Pulmonary artery endothelial cell (primary cell): Measurements from ENCODE around the gene SMIM23. TPM values are rescaled to one million over a fixed set of nuclear protein-coding genes. Genes with fewer than 3 reads are reported as not detected.

ENCODE experiments used
- DNase-seq: peaks from one replicate; pipeline ENCODE4 v3.0.0-alpha.2; 2011; ENCODE audit warnings: low read depth, low spot score
- total RNA-seq: library from RNA; depleted of rRNA; stranded (reverse); fragments of >200 nt; gene quantifications from 2 replicates; pipeline ENCODE4 v1.2.3, GENCODE V29; 2014

SMIM23 gene
- total RNA-seq = not detected in 2 replicates

DNA sequence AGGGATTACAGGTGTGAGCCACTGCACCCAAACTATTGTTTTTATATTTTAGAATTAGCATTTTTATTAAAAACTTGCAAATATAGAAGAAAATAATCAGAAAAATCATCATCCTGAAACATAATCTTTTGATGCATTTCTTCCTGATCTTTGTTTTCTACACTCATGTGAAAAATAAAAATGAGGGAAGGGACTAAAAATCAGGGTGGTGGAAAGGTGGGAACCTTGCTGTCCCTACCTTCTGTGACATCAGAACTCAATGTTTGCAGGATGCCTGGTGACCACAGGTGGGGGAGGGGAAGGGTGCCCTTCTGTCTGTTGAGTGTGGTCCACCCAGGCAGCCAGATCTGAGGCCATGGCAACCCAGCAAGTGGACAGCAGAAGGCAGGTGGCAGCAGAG, at the start of gene SMIM23:
TSS of gene SMIM23 (plus strand) at position 301 of the 400 bp plus-strand sequence. CDS start at position 356, 55 bp downstream.
- no peak for DNase-seq

DNA sequence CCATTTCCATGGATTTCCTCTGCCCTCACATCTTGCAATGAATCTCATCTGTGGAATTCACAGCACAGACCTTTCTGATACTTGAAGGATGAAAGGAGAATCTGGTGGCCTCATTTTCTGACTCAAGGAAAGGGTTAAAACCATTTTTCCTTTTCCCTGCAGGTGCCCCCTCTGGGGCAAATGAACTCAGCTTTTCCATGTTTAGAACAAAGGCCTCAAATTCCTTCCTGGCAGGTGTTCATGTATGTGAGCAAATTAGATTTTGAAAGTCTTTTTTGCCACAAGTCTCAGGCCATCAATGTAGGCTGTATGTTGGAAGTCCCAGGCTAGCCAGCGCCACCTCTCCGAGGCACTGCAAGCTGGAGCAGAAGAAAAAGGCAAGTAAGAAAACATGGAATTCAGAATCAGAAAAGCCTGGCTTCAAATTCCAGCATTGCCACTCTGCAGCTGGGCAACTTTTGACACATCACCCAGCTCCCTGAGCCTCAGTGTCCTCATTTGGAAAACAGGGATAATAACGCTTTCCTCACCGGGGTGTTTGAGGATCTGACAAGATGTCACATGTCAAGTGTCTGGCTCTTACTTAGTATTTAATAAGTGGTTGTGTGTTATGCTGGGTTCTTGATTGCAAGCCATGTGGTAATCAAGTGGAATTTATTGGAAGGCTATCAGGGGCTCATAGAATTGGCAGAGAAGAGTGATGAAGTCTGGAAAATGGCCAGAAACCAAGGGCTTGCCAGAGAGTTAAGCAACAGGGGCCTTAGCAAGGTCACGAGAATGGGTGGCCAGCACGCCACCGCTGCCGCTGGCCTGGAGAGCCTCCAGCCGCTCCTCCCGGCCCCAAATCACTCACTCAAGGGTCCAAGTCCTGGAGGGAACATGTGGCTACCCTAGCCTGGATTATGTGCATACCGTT, 48.4 kb upstream of the SMIM23 start:
- no peak for DNase-seq

DNA sequence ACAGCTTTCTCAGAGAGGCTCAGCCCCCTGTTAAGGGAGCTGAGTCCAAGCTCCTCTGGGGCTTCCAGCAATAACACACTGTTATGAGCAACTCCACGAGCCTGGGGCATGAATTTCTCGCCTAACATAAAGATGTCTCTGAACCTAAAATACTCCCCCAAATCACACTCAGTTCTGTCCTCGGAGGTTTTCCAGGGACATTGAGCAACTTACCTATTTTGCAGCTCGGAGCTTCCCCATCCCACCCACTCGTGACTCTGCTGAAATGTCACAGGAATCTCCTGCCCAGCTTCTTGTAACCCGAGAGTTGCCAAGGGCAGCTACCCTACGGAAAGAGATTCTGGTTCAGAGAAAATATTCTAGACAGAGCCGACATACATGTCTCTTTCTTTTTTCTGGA, 47.1 kb upstream of the SMIM23 start:
- no peak for DNase-seq

DNA sequence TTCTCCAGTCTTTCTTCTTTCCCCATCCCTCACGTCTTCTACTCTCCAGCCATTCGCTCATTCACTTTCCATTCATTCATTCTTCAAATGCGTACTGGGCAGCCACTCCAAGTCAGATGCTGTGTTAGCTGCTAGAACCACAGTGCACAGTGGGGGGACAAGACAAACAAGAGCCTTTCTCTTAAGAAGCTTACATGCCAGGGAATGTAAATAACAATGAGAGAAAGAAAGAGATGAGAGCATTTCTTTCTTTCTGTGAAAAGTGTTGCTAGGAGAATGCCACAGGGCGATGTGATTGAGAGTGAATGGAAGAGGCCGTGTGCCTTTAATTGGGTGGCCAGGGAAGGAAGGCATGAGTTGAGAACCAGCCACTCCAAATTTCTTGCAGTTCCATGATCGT, 46.3 kb upstream of the SMIM23 start:
- no peak for DNase-seq

DNA sequence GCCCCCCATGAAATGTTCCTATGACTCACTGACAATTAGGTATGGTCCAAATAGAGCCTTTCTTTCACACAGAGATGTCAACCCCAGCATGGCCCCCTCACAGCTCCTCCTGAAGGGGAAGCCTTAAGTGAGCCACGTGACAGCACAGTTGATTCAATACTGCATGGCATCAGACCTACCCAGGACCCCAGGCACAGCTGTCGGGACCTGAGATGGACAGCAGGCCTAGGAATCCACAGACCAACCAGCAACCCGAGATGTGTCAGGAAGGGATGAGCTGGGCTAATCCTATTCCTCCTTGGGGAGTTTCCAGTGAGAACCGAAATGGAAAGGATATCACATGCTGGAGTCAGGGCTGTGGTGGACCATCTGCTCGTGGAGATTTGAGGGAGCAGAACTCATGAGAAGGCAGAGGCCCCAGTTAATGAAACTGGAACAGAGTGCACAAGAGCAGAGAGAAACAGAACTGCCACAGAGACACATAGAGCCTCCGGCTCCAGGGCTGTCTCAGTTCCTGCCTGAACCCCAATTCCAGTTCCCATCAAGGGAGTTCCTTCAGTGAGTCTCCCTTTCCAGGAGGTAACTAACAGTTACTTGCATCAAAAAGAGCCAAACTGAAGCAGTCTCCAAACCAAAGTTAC, 42.1 kb upstream of the SMIM23 start:
- no peak for DNase-seq

DNA sequence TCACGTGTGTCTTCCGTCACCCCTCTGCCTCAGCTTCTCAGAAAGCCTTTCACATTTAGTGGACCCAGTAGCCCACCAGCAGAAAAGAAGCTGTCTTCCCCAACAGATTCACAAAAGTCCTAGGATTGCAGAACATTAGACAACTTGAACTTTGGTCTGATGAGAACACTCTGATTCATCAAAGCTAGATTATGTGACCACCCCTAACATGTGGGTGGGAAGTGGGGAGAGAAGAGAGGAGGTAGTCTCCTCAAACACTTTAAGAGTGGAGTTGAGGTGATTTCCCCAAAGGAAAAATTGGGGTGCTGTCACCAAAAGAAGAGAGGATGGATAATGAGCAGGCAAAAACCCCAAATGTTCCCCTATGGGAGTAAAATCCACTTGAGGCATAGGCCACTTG, 41.4 kb upstream of the SMIM23 start:
- DNase-seq = no peak

DNA sequence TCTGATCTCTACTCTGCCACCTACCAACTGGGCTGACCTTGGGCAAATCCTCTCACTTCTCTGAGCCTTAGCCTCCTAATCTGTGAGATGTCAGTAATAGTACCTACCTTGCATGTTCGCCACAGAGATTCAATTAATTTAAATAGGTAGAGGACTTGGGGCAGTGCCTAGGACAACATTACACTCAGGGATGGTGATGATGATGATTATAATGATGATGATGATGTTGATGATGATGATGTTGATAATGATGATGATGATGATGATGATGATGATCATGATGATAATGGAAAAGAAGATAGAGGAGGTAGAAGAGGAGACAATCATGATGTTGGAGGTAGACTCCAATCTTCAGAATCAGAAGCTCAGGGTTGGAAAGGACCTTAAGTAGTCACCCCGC, 40.7 kb upstream of the SMIM23 start:
- DNase-seq = no peak

DNA sequence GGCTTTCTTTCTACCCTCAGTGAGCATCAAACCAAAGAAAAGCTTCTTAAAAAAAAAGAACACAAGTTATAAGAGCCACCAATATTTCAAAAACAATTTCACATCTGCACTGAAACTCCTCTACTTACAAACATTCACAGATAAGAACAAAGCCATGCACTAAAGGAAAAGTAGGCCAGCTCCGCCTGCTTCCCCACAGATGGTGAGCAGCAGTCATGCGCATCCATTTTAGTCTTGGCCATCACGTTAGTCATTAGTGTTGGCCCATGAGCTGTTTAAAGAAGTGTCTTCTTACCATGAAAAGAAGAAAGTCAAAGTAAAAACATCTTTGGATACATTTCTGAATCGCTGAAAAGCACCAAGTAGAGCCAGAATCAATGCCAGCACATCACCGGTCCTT, 40.0 kb upstream of the SMIM23 start:
- no peak for DNase-seq

DNA sequence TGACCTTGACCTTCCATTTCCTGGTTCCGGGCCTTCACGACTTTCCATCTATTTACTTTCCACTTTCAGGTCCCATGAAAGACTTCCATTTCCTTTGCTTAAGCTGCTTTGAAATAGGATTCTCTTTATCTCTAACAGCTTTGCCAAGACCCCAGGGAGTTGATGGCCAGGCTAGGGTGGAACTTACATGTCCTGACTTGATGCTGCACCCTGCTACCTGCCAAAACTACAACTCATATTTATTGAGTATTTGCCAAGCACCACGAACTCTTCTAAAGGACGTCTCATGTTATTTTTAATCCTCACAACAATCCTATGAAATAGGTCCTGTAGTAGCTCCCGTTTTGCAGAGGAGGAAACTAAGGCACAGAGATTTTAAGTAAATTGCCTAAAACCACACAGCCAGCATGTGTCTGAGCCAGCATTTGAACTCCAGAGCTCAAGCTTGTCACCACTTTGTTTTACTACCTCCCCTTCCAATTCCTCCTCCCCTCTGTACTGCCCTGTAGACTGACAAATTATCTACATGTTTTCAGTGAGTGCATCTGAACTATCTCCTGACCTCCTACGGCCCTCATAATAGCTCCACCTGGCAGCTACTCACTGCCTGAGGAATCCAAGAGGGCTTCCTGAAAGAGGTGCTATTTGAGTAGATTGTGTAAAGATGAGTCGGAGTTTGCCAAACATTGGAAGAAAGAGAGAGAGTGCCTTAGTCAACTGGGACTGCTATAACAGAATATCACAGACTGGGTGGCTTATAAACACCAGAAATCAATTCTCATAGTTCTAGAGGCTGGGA, 38.4 kb upstream of the SMIM23 start:
- DNase-seq = no peak

DNA sequence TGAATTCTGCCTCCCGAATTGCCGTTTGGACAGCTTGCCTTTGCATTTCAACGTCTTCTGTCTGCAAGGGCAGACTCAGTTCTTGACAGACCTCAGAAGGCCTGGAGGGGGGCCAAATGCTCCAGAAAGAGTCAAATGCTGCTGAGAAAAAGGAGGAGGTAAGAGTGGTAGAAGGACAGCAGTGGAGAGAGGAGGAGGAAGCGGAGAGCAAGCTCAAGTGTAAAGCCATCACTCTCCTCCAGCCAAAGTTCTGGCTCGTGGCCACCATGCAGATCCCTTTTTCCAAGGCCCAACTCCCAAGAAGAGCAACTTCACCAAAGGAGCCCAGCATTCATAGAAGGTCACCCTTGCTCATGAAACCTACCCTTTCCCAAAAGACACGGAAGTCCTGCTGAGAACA, 36.9 kb upstream of the SMIM23 start:
- no peak for DNase-seq

DNA sequence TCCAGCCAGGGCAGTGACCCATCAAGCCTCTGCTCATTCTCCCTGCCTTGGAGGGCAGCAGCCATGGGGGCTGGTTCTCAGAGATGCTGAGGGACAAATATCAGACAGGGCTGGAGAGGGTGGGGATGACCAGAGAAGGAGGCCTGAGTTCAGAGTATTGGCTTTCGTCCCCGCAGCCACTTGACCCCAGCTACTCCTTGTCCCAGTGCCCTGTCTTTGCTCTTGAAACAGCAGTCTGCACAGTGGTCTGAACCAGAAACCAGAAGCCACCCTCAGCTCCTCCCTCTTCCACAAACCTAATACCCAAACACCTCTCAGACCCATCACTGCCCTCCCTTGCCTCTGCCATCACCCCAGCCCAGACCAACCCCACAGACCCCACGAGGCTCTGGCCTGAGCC, 36.3 kb upstream of the SMIM23 start:
- no peak for DNase-seq

DNA sequence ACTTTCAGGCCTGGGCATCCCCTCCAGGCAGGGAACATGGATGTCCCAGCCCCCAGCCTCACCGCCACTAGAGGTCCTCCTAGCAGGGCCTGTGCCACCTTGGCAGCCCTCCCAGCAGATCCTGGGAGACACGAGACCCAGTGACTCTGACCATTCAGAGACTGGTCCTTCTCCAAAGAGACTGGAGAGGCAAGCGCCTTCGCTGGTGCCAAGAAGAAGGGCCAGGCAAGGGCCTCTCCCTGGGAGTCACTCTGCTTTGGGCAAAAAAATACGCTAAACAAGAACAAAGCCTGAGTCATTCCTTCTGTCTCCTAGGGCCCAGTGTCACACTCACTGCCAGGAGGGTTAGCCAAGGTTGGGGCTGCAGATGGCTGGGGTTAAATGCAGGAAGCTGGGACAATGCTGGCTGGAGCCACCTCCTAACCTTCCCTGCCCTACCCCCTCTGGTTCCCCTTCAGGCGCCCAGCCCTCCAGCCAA, 35.3 kb upstream of the SMIM23 start:
- peak; percentile 68 for DNase-seq

DNA sequence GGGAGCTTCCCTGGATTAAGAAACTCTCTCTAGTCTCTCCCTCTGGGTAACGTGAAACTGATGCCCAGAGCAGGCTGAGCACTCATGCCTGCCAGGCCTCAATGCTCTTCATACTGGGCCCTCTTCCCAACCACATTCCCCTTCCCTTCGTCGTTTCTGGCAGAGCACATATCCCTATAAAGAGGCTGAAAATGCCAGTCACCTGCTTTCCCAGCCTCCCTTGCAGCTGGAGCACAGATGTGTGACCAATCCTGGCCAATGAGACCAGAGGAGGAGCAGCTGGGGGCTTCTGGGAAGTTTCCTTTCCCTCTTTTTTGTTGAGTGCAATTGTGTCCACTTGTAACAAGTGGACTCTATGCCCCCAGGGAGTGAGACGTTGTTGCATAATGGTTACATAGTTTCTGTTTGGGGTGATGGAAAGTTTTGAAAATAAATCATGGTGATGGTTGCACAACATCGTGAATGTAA, 30.2 kb upstream of the SMIM23 start:
- DNase-seq = no peak

DNA sequence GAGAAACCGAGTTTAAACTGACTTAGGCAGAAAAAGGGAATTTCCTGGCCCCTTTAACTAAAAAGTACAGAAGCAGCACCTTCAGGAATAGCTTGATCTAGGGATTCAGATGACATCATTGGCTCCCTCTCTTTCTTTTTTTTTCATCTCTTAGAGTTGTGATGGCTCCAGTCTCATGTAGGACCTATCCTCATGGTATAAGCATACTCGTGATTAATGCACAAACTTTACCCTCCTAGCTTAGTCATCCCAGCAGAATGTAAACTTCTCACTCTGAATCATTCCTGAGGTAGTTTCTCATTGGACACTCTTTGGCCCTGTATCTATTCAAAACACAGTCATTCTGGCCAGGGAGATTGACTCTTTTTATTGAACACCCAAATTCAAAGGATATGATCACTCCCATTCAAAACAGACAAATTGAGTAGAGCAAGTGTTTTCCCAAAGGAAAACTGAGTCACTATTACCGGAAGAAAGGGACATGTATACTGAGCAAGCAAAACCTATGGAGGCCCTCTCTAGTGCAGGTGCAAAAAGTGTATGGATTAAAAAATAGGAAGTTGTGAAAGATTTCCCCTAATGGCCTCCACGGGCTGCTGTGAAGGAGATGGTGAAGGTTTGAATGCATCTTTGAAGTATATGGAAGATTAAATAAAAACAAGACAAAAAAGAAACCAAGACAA, 27.6 kb upstream of the SMIM23 start:
- DNase-seq = peak; percentile 41

DNA sequence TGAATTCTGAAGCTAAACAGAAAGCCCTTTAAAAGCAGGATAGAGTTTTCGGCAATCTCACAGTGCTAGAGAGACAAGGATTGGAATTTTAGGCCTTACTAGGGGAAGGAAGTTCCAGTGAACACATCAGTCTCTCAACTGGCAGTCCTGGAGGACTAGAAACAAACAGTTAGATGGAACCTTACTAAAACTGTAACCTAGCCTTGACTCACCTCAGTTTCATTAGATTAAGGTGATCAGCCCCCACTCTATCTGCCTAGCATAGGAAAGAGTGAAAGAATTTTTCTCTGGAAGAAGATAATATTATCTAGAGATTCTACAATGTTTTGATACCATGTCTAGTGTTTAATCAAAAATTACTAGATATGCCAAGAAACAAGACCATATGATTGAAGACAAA, 25.8 kb upstream of the SMIM23 start:
- no peak for DNase-seq

DNA sequence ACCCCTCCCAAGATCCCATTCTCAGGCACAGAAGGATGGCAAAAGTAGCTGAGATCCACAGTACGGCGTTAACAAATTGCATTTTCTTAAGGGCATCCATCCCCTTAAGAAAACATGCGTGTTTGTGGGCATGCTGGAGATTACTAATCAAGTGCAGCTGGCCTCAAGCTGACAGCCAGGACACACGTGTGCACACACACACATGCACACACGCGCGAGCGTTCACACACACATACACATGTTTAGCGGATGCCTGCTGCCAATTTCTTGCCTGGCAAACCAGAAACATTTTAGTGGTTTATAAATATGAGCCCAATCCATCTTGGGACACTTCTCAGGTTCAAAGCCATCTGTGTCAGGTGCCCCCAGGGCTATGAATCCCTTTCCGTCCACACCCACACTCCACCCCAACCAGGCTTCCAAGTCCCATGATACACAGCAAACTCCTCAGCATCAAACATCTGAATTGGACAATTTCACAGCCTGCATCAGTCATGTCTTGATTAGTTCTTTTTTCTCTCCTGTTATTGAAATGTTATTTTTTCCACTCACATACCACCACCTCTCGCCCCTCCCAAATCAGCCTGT, 23.5 kb upstream of the SMIM23 start:
- DNase-seq = no peak

DNA sequence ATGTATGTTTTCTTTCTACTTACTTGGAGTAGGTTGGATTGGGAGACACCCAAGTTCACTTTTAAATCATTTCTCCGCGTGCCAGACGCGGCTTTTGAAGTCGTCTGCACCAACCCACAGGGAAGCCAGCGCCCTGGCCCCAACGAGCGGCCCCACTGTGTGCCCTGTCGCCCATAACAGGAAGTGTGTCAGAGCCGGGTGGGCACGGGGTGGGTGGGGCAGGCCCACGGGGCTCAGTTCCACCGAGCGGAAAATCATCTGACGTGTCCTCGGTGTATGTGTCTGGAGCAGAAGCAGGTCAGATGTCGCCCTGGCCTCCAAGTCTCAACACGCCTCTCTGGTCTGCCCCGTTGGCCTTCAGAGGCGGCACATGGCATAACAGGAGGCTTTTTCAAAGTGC, 22.7 kb upstream of the SMIM23 start:
- DNase-seq = no peak

DNA sequence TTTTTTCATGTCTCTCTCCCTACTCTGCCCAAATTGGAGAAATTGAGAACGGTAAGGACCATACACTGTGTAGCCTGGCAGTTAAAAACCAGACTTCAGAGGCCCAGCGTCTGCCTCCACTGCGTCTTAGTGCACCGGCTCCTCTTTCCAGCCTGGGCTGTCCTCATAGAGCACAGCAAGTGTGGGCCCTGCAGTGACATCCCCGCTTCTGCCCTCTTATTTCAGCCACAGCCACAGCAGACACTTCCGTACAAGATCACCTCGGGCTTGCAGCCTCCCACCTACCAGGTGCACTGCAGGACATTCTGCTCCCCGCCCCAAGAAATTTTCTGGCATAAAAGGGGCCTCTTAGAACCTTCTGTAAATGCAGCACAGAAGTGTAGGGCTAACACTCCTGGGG, 21.4 kb upstream of the SMIM23 start:
- DNase-seq = no peak

DNA sequence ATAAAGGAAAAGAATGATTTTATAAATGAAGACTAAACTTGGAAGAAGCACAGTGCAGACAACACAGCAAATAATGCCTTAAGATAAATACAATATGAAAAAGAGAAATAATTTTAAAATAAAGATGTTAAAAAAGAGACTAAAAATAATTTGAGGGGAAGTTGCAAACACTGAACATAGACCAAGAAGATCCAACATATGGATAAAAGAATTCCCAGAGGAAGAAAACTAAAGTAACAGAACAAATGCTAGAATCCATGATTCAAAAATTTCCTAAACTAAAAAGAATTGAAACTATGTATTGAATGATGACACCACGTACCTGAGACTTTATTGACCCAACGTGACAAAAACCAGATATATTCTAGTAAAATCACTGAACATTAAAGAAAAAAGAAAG, 18.7 kb upstream of the SMIM23 start:
- no peak for DNase-seq

DNA sequence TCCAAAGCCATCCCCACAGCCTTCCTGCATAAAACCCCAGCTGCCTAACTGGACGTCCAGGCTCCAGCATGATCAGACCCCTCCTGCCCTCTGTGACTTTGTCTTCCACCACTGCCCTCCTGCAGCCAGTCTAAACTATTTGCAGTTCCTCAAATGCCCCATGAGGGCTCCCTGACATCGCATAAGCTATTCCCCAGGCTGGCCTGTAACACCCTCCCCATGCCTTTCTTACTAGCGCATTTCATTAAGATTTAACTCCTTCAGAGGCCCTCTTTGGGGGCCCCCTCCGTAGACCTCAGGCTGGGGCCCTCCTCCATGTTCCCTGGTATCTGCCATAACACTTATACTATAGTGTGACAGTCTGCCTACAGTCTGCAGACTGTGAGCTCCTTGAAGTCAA, 15.5 kb upstream of the SMIM23 start:
- no peak for DNase-seq

DNA sequence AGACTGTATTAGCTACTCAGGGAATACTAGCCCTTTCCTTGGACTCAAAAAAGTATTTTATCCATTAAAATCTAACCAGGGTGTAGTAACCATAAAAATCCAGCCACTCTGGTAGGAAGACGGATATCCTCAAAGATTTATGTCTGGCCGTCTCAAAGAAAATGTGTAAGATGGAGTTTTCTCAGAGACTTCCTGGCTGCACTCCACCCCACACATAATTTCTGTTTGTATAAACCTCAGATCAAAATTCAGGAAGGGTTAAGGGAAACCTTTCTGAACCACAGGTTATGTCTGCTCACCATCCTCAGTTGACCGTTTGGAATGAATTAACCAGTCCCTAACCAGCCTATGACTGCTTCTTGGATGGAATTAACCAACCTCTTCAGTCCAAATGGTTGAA, 13.8 kb upstream of the SMIM23 start:
- no peak for DNase-seq
